ENCODE data around the gene KIF2C. TPM values are rescaled to one million over a fixed set of nuclear protein-coding genes. Genes with fewer than 3 reads are reported as not detected.
"Not testable (repeated sequence)": the region's sequence is repeated elsewhere in the genome, so short reads cannot be mapped to it uniquely, and the experiment has no call there.

KIF2C gene
- total RNA-seq, 1 donor = 3.0 TPM

- DNase-seq (ENCODE audit: low read depth in 2 of 3, low spot score in 2 of 3) = no peak
Observed at GRCh38 chr1:44790968-44791801, 51.5 kb downstream of the KIF2C start.

DNA sequence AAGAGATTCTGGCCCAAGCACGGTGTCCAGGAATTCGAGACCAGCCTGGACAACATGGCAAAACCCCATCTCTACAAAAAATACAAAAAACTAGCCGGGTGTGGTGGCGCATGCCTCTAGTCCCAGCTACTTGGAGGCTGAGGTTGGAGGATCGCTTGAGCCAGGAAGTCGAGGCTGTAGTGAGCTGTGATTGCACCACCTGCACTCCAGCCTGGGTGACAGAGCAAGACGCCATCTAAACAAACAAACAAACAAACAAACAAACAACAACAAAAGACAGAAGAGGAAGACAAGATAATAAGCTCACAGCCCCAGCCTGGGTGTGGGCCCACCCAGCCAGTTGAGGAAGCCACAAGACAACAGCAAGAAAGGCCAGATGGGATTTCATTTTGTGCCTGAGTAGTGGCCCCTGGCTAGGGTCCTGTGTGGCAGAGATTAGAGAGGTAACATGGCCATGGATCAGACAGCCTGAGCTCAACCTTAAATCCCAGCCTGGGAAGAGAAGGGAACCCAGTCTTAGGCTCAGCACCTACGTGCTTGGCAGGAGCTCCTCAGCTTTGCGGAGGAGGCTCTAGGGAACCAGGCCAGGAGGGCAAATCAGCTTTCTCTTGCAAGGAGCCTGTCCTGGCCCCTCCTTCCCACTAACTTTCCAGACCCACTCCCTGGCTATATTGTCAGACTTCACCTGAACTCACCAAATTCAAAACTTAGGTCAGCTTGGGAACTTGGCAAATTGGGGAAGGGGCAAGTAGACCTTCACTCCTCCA, 53.3 kb downstream of the KIF2C start:
- no peak for DNase-seq (ENCODE audit: low read depth in 2 of 3, low spot score in 2 of 3)

- not testable (repeated sequence) for DNase-seq (ENCODE audit: low read depth in 2 of 3, low spot score in 2 of 3)
Observed at GRCh38 chr1:44797886-44798285, 58.2 kb downstream of the KIF2C start.

- DNase-seq (ENCODE audit: low read depth in 2 of 3, low spot score in 2 of 3) = no peak
Observed at GRCh38 chr1:44798481-44799365, 59.1 kb downstream of the KIF2C start.

GRCh38 chr1:44799770-44800584, 60.3 kb downstream of the KIF2C start, which contains the start of gene PLK3:
TSS of gene PLK3 (plus strand) at chr1:44800377. CDS start at chr1:44800464, 87 bp downstream.
- peak; percentile 98 for DNase-seq (ENCODE audit: low read depth in 2 of 3, low spot score in 2 of 3)

DNA sequence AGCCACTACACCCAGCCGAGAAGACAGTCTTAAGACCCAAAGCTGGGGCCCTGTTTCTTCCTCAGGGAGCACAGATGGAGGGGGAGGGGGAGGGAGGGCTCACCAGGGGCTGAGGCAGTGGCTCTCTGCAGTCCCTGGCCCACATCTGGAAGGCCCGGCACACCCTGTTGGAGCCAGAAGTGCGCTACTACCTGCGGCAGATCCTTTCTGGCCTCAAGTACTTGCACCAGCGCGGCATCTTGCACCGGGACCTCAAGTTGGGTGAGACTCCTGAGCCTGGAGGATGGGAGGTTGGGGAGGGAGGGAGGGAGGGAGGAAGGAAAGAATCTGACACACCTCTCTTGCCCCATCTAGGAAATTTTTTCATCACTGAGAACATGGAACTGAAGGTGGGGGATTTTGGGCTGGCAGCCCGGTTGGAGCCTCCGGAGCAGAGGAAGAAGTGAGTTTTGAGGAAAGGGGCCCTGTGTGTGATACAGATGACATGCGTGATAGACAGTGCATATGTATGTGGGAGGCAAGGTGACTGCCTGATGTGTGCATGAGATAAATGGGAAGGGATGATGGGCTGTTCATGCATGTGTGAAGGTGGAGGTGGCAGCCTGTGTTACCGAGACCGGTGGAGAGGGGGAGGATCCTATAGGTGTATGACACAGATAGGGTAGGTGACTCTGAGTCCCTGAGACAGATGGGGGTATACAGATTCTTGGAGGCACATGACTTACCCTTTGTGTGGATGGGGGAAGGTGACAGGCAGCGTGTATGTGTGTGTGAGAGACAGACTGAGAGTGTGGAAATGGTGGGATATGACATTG, 62.1 kb downstream of the KIF2C start:
- no peak for DNase-seq (ENCODE audit: low read depth in 2 of 3, low spot score in 2 of 3)

- DNase-seq (ENCODE audit: low read depth in 2 of 3, low spot score in 2 of 3) = no peak
Observed at GRCh38 chr1:44802306-44803061, 62.8 kb downstream of the KIF2C start.

DNA sequence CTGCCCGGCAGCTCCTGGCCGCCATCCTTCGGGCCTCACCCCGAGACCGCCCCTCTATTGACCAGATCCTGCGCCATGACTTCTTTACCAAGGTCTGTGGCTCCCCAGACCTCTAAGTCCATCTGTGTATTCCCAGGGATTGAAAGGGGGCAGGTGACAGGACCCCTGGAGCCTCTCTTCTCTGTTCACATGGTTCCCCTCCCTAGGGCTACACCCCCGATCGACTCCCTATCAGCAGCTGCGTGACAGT, 63.4 kb downstream of the KIF2C start:
- DNase-seq (ENCODE audit: low read depth in 2 of 3, low spot score in 2 of 3) = no peak

- no peak for DNase-seq (ENCODE audit: low read depth in 2 of 3, low spot score in 2 of 3)
Observed at GRCh38 chr1:44803312-44804095, 63.9 kb downstream of the KIF2C start.

GRCh38 chr1:44805311-44806024, 65.8 kb downstream of the KIF2C start:
- DNase-seq (ENCODE audit: low read depth in 2 of 3, low spot score in 2 of 3) = no peak

DNA sequence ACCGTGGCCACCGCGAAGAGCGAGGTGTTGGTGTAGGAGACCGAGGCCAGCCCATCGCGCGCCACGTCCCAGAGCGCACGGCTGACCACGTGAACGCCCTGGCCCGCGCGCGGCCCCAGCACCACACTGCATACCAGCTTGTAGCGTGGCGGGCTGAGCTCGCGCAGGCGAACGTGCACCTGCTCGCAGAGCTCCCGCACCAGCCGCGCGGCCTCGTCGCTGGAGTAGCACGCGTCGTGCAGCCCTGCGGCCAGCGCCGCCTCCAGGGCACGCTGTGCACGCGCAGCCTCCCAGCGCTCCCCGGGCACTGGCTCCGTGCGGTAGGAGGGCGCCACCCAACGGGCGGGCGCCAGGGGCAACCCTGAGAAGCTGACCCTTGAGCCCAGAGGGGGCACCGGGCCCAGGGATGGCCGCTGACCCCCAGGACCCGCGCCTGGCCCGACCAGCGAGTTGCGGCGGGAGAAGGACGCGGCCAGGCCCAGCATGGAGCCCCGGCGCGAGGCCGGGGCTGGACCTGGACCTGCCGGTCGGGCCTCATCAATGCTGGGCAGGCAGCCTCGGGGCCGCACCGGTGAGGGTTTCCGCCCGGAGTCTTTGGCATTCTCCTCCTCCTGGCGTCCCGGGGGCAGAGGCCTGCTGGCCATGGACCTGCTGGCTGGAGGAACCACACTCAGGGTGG, 66.5 kb downstream of the KIF2C start:
- DNase-seq (ENCODE audit: low read depth in 2 of 3, low spot score in 2 of 3) = no peak

DNA sequence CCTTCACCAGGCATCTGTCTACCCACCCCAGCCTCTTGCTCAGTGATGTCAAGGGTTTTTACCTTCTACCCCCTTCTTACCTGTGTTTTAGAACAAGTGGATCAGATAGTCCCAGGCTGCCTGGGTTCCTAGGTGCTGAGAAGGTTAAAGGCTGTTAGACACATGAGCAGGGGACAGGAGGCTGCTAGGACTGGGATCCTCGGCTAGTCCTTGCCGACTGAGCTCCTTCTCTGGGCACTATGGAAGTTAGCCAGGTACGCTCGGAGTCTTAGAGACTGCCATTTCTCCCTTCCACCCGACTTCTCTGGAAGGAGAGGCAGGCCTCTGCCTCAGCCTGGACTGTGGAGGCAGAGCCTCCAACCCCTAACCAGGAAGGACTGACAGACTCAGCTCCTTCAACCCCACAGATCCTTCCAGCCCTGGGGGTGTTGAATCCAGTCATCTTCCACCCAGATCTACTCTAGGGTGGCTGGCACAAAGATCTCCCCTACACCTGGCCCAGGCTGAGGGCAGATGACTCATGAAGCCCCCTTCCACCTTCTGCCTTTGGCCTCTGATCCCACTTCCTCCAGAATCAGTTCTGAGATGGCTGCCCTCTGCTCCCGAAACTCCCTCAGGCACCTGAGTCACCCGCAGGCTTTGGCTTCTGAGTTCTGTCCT, 67.2 kb downstream of the KIF2C start, which contains the start of gene DYNLT4:
TSS of gene DYNLT4 (minus strand) at position 648 of the 660 bp plus-strand sequence. CDS start 683 bp downstream, outside the sequence.
- no peak for DNase-seq (ENCODE audit: low read depth in 2 of 3, low spot score in 2 of 3)

GRCh38 chr1:44807364-44808062, 67.9 kb downstream of the KIF2C start:
- peak; percentile 80 to 93 (median 92) for DNase-seq (ENCODE audit: low read depth in 2 of 3, low spot score in 2 of 3)

- peak in 1 of 3 donors; percentile 55 for DNase-seq (ENCODE audit: low read depth in 2 of 3, low spot score in 2 of 3)
Observed at GRCh38 chr1:44808063-44808937, 68.7 kb downstream of the KIF2C start, which contains the start of gene BTBD19. TSS of gene BTBD19 (plus strand) at chr1:44808523. CDS start at chr1:44808821, 298 bp downstream.
